CD4-positive, alpha-beta T cell treated with Interleukin-4 for 4 hours (primary cell): ENCODE measurements around the gene ACOXL.
A peak's percentile ranks its signal among the peaks of the same experiment; 100 is the strongest.

ENCODE experiments used
- DNase-seq: peaks from one replicate; pipeline ENCODE4 v3.0.0-alpha.2; 2020

The ACOXL gene

DNA sequence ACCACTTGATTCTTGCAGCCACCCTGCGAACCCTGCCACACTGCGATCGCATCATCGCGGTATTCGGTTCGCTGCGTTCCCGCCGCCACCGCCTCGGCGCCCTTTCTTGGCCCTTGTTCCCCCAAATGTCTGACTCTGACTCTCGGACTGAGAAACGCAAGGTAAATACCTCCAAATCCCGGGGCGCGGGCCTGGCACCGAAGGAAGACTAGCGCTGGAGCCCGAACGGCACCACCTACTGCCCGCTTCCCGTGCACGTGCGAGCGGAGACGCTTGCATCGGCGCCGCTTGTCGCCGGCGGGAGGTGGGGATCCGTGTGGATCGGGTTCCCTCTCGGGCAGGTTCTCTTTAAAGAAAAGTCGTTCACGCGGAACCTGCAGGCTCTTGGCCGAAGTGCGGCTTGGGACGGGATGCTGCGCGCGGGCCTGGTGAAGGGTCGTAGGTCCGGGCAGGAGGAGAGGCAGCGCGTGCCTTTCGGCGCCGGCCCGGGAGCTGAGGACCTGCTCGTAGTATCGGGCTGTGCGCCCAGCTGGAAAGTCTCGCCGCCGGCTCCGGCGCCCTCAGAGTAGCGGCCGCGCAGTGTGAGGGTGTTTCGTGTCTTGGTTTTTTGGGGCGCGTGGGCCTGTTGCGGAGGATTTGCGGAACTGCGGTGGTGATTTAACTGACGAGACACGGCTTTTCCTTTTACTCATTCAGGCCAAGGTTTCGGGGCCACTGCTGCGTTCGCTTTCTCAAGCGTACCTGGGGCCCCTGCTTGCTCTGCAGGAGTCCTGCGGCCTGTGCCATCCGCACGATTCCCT is 388.9 kb downstream of the ACOXL start:
- DNase-seq = peak; percentile 14

DNA sequence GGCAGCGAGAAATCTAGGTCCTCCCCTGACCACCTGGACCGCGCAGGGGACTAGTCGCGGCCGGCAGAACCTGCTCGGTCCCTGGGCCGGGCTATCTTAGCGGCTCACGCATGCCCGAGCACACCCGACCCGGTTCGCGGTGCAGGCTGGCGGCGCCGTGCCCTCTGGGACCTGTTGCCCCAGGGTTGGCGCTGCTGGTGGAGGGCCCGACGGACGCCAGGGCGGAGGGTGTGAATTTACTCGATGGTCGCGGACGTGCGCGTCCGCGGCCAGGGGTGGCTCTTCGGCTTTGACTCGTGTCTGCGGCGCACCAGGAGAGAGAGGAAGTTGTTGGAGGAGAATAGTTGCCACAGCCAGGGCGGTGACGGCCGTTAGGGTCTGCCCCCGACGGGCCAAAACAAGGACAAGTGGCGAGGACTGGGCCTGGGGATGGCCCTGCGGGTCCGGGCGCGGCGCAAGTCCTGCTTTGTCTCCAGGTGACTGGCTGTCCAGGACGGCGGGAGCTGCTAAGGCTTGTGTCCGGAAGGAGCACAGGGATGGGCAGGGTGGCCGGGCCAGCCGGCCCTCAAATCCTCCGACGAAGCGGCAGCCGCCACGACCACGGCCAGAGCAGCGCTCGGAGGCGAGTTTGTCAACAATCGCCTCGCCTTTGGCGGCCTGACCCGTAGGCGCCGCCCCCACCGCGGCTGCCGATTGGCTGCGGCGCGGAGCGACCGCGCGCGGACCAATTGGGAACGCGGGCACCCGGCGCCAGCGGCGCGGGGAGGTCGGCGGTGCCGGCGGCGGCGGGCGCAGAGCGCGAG is 389.7 kb downstream of the ACOXL start:
- DNase-seq = peak; percentile 73

DNA sequence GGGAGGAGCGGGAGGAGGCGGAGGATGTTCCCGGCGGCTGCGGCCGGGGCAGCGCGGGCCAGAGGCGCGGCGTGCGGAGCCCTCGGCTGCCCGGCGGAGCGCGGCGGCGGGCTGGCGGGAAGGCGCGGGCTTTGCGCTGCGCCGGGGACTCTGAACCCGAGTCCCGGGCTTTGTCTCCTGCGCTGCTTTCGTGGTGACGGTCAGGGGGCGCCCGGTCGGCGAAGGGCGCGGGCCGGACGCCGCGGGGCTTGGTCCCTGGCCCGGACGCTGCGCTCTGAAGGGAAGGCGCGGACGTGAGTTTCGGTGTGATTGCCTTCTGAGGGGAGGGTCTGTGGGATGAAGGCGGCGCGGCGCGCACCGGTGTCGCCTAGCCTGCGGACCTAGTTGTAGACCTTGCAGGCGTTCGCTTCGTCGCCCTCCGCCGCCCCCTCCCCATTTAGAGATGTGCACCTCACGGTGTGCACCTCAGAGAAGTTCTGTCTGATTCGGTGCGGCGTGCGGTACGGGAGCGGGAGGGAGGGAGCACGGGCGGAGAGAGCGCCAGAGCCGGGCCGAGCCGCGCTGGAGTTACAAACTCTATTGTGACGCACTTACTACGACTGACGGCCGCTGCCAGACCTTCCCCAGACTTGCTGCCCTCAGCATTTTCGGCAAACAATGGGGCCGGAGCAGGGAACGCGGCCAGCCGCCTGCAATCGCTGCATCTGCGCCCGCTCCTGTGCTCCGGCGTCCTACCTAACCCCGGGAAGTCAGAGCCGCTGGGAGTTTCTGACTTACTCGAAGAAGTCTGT is 390.5 kb downstream of the ACOXL start:
- DNase-seq = peak; percentile 13

DNA sequence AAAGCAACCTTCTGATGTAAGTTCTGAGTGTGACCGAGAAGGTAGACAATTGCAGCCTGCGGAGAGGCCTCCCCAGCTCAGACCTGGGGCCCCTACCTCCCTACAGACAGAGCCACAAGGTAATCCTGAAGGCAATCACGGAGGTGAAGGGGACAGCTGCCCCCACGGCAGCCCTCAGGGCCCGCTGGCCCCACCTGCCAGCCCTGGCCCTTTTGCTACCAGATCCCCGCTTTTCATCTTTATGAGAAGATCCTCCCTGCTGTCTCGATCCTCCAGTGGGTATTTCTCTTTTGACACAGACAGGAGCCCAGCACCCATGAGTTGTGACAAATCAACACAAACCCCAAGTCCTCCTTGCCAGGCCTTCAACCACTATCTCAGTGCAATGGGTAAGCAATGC is 391.4 kb downstream of the ACOXL start:
- DNase-seq = no peak

DNA sequence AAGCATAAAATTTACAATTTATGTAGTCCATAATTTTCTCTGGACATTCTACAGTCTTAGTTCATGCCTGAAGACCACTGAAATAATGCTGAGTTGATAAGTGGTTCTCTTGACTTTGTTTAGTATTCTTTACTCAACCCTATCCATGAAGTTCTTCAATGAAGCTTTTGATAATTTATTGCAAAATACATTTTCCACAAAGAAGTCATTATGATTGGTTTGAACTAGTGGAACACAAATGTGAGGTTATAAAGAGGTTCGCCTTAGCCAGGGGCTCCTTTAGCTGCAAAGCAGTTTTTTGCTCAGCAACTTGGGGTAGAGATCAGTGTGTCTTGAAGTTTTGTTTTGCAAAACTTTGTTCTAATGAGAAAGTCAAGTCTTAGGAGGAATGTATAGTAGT is 394.2 kb downstream of the ACOXL start:
- DNase-seq = no peak

DNA sequence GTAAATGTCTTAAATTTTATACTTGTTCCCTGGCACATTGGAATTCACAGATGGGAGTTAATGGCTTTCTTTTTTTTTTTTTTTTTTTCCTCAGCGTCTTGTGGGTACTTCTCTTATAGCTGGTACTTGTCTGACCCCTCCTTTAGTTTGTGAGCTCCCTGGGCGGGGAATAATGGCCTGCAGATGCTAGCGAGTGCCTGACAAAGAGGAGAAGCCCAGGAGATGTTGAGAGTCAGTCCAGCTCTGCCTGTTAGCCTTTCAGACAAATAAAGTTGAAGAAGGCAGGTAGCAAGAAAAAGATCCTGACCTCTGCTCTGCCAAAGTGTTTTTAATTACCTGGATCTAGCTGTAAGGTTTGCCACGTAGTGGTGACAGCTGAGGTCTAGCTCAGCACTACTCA is 395.0 kb downstream of the ACOXL start:
- no peak for DNase-seq

DNA sequence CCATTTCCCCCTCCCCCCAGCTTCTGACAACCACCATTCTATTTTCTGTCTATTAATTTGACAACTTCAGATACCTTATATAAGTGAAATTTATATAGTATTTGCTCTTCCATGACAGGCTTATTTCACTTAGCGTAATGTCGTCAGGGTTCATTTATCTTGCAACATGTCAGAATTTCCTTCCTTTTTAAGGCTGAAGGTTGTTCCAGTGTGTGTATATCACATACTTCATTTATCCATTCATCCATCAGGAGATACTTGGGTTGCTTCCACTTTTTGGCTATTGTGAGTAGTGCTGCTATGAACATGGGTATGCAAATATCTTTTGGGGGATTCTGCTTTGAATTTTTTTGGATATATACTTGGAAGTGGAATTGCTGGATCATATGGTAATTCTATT is 395.7 kb downstream of the ACOXL start:
- no peak for DNase-seq

DNA sequence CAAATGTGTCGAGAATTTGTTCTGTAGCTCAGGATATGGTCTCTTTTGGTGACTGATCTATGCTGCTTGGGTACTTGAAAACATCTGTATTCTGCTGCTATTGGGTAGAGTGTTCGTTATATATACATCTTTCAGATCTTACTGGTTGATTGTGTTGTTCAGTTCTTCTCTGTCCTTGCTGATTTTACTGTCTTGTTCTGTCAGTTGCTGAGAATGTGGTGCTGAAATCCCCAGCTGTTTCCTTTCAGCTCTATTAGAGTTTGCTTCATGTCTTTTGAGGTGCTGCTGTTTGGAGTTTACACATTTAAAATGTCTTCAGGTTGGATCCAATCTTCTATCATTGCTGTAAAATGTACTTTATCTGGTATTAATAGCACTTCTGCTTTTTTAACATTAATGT is 401.2 kb downstream of the ACOXL start:
- DNase-seq = no peak

DNA sequence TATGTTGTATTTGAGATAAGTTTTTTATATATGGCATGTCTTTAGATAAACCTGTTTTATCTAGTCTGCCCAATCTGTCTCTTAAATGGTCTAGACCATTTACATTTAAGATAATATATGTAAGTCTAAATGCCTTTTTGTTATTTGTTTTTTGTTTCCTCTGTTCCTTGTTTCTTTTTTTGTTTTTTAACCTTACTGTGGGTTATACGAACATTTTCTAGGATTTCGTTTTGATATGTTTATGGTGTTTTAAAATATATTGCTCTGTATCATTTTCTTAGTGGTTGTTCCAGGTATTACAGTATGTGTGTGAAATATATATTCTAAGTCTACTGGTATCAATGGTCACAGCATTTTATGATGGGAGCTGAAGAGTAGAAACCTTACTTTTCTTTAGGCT is 401.7 kb downstream of the ACOXL start:
- no peak for DNase-seq

DNA sequence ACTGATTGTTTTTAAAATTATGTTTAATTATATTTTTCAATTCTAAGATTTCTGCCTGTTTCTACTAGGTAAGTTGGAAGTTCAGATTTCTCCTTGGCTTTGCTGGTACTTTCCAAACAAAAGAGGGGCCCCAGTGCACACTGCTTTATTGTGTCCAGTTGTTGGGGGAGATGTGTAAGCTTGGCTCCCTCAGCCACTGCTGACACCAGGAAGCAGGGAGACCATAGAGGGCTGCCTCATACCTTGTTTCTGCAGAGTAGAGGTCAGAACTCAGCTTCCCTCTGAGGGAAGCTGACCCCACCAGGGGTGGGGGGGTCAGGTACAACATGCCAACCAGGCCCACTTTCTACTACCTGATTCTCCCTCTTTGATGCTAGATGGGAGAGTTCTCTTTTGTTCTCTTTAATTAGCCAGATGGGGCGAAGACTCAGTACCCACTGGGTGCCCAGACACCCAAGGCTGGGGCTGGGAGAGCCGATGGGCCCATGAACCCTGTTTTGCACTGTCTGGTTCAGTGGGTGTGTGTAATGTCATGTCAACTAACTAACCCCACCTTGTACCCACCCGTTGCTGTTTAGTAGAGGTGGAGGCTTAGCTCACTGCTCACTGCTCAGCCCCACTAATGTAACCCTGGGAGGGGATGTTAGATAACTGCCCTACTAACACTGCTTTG is 403.0 kb downstream of the ACOXL start:
- DNase-seq = no peak

DNA sequence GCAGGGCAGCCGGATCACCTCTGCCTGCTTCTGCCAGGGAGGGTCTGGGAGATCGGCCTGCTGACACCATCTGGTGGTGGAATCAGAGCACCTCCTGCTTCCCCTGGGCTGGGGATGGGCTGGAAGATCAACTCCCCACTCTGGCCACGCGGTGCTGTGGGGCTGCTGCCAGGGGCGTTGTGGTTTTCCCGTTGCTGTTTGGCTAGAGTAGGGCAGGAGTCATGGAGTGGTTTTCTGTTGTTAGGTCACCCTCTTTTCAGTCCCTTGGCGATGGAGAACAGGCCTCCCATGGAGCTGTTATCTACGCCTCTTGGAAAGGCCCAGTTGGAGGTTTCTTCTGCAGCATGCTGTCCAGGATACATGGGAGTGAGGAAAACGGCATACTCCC is 403.5 kb downstream of the ACOXL start:
- no peak for DNase-seq

DNA sequence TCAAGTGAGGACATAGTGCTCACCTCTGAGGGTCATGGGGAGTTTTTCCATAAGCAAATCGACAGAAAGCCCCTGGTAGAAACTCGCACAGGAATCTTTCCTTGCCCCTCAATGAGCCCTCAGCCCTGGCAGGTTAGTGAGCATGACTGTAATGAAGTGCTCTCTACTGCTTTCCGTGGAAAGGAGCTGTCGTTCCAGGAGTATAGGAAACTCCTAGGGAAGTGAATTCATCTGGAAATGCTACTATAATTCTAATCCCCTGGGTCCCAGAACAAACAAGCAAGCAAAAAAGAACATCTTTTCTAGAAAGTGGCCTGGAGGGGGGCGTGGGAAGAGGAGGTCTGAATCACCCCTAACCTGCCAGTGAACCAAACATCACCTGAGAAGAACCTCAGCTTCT is 406.5 kb downstream of the ACOXL start:
- DNase-seq = no peak

DNA sequence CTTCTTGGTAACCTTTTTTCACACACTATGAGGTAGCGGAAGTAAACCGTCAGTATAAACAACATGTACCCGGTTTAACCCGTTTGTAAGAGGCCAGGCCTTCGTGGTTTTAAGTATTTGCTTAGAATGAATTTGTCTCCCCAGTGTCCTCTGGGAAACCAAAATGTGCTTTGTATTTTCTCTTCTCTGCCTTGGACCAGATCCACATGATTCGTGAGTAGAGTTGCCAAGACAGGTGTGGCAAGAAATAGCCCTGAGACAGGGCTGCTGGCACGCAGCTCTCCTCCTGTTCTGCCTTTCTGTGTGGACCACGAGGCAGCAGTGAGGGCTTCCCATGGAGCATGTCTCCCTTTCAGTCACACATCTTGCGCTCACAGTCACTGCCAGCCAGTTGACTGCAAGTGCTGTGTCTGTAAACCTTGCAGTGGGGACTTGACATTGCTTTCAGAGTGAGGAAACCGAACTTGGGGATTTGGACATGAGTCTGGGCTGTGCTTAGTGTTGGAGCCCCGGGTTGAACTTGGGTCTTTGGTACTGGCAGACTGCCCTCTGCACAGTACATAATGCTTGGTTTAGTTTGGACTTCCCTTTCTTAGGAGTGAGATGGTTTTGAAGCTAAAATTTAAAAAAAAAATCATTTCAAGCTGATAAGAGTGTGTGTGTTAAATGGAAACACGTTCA is 407.4 kb downstream of the ACOXL start:
- DNase-seq = no peak

DNA sequence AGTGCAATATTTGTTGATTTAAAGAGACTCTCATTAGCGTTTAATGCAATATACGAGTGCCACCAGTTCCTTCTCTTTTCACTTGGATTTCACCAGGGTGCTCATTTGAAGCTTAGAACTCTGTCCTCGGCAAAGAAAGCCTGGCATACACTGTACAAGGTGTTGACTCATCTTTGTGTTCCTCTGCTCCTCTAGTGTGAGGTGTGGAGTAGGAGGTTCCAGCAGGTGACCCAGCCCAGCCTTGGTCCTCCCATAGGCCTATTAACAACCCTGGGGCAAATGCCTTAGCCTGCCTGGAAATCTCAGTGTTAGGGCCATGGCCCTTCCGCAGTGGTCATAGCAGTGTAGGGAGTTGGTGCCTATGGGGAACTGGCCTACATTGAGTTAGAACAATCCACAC is 408.4 kb downstream of the ACOXL start:
- DNase-seq = no peak

DNA sequence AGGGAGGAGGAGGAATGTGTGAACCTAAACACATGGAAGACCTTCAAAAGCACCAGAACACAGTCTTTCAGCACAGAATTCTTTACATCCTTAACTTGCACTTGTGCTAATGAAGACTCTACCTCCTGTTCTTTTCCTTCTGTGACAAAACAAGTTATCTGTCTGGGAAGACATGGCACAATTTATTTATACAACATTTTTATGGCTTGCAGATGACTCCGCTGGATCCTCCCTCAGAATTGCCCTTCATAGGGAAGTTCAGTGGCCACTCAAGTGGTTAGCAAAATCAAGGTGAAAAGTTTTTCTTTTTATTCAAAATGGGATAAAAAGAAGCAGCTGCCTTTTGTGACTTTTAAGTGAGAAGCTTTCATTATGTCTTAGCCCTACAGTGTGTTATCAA is 409.7 kb downstream of the ACOXL start:
- no peak for DNase-seq

DNA sequence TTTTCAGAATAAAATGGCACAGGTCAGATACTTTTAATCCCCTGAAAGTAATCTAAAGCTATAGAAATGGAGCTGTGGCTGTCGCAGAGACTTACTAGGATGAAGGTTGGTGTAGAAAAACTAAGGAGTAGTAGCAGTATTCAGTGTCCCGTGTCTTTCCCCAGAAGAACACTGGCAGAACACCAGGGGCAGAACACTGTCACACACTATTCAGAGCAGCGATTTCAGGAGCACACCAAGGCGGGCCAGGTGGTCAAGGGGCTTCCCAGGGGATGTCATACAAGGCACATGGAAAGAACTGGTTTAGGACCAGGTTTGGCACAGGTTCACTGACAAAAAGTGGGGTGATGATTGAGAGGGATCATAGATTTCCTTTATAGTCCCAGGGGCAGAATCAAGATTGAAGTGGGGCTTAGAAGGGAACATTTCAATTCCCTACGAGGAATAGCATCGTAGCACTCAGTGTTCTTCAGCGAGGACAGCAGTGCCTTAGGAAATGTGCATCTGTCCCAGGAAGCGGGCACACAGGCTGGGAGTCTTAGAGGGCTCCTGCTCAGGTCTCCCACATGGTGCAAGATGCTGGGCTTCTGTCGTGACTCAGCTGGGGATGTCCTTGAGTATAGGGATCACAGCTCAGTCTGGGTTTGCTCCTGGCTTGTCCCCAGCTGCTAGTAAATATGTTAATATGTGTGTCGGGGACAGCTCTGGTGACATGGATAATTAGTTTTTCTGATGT is 410.9 kb downstream of the ACOXL start:
- no peak for DNase-seq

DNA sequence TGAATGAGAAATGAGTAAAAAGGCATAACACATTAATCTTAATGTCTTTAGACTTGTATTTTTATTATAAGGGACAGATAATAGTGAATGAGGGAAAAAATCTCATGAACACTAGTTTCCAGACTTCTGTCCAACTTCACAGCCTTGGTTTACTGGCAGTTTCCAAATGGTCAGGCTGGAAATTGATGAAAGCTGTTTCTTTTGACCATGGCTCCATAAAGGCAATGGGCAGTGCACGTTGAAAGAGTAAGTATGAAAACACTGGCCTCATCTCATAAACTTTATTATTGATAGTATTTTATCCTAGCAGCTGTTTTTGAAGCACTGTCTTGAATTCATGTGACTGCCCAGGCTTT is 411.4 kb downstream of the ACOXL start:
- no peak for DNase-seq

DNA sequence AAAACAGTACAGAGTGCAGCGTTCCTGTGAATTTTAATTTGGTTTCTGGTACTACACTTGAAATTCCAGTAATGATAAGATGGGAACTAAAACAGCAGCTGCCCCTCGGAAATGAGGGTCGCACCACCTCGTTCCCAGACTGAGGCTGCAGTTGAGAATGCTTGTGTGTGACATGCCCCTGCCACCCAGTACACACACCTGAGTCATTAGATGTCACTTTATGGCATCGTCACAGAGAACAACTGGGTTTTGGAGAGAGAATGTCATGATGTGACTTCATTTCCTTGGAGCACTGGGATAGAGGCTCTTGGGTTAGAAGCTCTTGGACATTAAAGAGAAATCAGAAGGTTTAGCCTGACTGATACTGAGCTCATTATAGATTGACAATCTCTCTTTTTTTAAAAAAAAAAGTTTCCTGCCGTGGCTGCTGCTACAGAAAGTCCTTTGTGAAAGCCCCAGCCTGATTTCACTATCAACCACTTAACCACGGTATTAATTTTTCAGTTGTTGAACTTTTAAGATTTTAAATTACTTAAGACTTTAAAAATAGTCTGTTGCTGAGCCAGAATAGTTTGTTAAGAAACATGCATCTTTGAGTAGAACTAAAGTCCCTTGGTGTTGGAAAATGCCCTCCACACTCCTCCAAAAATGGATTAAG is 412.9 kb downstream of the ACOXL start:
- no peak for DNase-seq

DNA sequence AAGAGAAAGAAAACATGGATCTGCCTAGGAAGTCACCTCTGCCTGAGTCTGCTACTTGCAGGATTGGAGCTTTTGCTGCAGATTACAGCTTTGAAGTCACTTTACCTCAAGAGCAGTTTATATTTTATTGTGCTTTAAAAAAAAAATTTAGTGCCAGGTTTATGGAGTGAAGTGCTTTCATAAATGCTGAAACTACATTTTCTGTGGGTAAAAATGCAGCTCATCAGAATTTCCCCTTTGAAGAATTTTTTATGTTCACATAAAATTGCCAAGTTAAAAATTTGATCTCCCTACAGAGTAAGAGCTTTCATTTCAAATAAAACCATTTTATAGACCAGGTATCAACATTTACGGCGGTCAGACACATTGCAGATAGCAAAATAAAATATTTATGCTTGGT is 413.6 kb downstream of the ACOXL start:
- DNase-seq = no peak

DNA sequence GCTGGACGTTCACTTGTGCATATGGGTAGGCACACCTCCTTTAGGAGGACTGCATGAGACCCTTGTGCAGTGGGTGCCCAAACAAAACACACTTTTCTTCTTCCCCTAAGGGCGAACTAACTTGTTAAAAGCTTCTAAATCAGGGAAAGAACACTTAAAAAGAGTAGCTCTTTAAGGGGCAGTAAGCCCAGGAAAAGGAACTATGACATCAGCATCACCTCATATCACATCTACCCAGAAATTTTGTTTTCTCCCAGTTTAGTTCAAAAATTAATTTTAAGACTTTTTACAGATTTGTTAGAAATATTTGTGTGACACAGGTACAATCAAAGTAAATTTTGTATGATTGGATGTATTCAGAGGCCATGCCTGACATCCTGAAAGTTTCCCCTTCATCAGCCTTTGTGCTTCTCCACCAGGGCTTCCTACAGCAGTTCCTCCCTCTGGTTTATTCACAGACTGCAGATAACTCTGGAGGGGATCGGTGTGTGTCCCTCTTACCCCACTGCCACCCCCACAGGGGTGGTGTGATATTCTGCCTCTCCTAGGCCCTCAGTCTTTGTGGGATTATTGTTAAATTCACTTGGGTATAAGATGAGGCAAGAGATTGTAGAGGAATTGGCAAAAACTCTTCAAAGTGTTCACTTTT is 416.0 kb downstream of the ACOXL start:
- DNase-seq = no peak

DNA sequence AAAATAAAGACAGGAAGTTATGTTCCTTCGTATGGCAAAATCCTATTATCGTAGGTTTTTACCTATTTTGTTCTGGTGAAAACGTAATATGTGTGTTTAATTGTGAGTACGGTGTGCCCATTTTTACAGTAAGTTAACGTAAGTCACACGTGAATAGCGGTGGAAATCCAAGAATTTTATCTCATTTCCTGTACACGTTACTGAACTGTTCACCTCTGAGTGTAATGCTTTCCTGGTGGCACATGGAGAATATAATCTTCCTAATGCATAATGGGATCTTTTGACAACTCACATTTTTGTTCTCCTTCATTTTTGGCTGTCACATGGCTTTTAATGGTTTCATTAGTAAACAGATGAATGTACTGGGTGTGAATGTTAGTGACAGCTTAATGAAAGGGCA is 416.6 kb downstream of the ACOXL start:
- DNase-seq = no peak
